LNCaP clone FGC (cell line): ENCODE measurements around the gene F13A1.

ENCODE experiments used
- DNase-seq: peaks from one replicate; pipeline ENCODE4 v3.0.0-alpha.2; 2011; ENCODE audit warnings: low read depth
- H3K4me3 ChIP-seq: 2 replicates; pipeline ENCODE4 v1.5.1; 2011; ENCODE audit warnings: mild to moderate bottlenecking, low read depth, low read length, control low read depth
- TF ChIP-seq, protein P1 (sequence below): IDR thresholded peaks from 2 replicates; pipeline ENCODE4 v1.5.1; 2012; ENCODE audit warnings: mild to moderate bottlenecking; ENCODE audit not compliant: control insufficient read depth, insufficient read depth; ENCODE audit errors: extremely low read depth

F13A1 gene

DNA sequence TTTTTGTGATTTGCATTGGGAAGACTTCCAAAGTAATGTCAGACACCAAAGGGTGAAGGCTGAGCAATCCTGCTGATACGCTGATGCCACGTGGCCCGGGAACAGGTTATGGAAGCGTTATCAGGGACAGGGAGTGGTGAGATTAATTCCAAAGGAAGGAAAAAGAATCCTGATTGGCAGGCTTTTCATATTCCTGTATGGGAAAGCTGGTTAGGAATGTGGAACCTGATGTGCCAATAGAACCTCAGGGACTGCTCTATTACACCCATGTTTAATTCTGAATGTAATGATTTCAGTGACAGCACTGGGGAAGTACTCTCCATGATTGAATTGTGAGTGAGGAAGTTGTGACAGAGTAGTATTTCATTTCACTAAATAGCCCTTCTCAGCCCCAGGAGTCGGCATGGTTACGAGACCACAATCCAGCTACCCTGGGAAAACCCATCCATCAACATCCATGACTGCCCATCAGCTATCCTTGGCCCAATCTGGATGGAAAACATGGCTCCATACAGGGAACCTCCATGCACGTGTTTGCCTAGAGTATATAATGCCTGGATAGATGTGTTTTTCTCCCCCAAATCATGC, 49.4 kb downstream of the F13A1 start:
- no peak overlapping the region for H3K4me3 ChIP-seq
- TF ChIP-seq, protein P1, sequence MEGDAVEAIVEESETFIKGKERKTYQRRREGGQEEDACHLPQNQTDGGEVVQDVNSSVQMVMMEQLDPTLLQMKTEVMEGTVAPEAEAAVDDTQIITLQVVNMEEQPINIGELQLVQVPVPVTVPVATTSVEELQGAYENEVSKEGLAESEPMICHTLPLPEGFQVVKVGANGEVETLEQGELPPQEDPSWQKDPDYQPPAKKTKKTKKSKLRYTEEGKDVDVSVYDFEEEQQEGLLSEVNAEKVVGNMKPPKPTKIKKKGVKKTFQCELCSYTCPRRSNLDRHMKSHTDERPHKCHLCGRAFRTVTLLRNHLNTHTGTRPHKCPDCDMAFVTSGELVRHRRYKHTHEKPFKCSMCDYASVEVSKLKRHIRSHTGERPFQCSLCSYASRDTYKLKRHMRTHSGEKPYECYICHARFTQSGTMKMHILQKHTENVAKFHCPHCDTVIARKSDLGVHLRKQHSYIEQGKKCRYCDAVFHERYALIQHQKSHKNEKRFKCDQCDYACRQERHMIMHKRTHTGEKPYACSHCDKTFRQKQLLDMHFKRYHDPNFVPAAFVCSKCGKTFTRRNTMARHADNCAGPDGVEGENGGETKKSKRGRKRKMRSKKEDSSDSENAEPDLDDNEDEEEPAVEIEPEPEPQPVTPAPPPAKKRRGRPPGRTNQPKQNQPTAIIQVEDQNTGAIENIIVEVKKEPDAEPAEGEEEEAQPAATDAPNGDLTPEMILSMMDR: no peak
- no peak for DNase-seq

DNA sequence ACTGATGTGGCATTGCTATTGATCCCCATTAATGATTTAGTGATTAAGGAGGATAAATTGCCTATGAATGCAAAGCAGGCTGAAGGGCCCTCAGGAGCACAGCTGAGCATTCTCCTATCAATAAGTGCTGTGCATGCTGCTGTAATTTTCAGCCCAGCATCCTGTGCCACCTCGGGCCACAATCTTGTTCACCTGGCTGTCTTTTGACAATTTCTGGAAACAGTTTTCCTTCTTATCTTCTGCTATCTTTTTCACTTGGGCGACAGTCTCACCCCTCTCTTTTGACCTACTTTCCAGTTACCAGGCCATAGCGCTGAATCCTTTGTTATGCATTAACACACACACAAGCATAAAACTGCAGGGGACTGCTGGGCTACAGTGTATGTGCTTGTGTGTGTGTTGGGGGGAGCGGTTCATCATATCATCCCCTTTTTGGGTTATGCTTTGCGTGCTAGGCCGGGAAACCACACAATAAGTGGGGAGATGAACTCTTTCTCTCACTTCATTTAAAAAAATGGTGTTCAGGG, 60.2 kb downstream of the F13A1 start:
- H3K4me3 ChIP-seq: no peak overlapping the region
- no peak for DNase-seq
- TF ChIP-seq, protein P1: no peak

DNA sequence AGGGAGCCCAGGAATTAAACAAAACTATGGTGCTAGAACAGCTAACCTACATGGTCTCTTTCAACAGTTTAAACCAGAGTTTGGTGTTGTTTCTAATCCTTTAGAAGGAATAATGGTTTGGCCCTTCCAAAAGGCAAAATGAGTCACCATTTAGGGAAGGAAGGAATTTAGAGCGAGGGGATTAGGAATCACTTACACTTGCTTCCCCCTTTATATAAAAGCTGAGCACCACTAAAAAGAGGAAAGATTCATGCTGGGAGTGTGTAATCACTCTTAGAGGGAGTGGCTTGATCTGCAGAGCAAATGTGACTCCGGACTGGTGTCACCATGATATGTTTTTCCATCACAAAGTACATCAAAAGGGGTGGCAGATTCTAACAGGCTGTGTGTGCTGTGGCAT, 63.6 kb downstream of the F13A1 start:
- H3K4me3 ChIP-seq: no peak overlapping the region
- TF ChIP-seq, protein P1: no peak
- DNase-seq: no peak

DNA sequence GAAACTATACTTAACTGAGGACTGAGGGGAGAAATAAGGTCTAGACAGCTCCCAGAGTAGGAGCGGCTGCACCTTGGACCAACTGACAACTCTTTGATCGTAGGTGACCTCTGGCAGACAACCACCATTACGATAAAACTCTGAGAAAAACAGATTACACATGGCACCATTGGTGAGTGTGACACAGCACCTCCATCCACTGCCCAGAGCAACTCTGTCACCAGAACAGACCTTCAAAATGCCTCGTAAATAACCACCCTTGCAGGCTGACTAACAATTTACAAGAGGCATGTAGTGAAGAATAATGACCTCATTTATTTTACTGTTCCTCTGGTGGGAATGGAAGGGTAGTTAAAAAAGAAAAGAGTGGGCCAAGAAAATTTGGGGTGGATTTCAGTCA, 64.2 kb downstream of the F13A1 start:
- no peak overlapping the region for H3K4me3 ChIP-seq
- TF ChIP-seq, protein P1: no peak
- DNase-seq: no peak

DNA sequence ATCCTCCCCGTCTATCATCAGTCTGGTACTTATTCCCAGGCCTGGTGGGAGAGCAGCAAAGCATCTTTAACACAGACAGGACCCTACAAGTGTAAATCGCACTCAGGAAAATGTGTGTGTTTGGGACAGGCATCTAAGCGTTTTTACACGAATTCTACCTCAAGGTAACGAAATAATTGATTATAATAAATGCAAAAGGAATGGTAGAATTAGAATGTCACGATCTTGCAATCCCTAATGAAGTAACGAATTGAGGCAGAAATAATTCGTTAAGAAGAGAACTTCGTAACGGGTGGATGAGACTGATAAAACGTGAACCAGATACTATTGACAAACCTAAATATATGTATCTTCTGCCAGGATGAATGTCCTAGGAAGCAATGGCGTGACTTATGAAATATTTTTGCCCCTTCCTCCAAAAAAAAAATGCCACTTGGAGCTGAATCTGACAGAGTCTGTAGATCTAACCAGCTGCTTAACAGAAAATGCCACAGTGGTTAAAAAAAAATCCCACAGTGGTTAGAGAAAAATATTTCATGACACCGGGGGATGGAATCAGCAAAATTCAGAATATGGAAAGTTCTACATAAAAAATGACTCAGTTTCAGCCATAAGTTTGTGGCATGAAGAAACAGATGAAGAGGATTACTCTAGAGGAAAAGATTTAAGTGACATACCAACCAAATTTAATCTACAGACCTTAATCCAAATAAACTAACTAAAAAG, 68.7 kb downstream of the F13A1 start:
- TF ChIP-seq, protein P1: no peak
- no peak overlapping the region for H3K4me3 ChIP-seq
- no peak for DNase-seq

DNA sequence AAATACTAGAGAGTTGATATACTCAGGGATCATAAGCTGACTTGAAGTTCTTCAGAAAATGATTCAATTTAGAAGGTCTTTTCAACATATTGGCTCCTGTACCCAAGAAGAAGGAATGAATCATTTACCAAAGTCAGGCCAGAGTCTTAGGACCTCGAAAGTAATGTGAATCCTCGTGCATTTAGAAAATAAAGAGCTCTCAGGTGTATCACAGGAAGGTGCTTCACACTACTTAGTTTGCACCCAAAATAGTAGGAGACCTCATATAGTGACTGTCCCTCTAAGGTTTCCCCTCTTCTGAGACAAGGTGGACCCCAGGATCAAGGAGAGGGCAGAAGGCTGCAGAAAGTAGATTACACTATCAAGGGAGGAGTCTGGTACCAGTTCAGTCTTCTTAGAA, 71.8 kb downstream of the F13A1 start:
- no peak for DNase-seq
- TF ChIP-seq, protein P1: no peak
- H3K4me3 ChIP-seq: no peak overlapping the region
